Measurements from ENCODE around the gene POC1A. TPM values are rescaled to one million over a fixed set of nuclear protein-coding genes. Genes with fewer than 3 reads are reported as not detected.

The POC1A gene
- total and polyA plus RNA-seq, 2 of the 4 experiments (the other 2 are of a cell fraction): 10.6 to 11.5 TPM

GRCh38 chr3:52144796-52145735, 9.2 kb downstream of the POC1A start:
- Histone ChIP-seq H3K9me3 (ENCODE audit: control insufficient read depth, insufficient read depth, low read length) (no peaks in the 10 kb centered on the region), H3K27ac (ENCODE audit: insufficient read depth, low read length) (no peak overlapping the region), H3K4ac (ENCODE audit: low read depth, low read length) (no peak overlapping the region), H2BK15ac (ENCODE audit: low read depth, low read length) (no peak overlapping the region), H3K79me1 (ENCODE audit: low read depth in 1 of 2, low read length in 2 of 2) (peaks cover 13 to 35% of the 10 kb centered on the region in 2 experiments; a peak in 2 of 4 replicates), H2AFZ (replicated peaks; ENCODE audit: low read length, poor library complexity) (no peak overlapping the region), H3K27me3 (ENCODE audit: control insufficient read depth, insufficient read depth, low read length) (no peaks in the 10 kb centered on the region), H2BK5ac (ENCODE audit: low read depth, low read length, poor library complexity, severe bottlenecking) (no peak overlapping the region), H2AK5ac (ENCODE audit: low read depth, low read length) (no peak overlapping the region), H2AK9ac (replicated peaks; ENCODE audit: low read depth, low read length, poor library complexity) (peak overlapping the region; percentile 46), H4K5ac (ENCODE audit: low read depth, low read length) (no peak overlapping the region), H4K8ac (ENCODE audit: low read depth in 2 of 2, low read length in 2 of 2) (no peak overlapping the region), H4K91ac (ENCODE audit: insufficient read depth, low read depth, low read length) (no peak overlapping the region), H2BK20ac (ENCODE audit: low read depth, low read length) (no peak overlapping the region), H3K18ac (ENCODE audit: low read depth, low read length) (no peak overlapping the region), H3K36me3 (ENCODE audit: control insufficient read depth, insufficient read depth, low read length) (peaks cover 5% of the 10 kb centered on the region), H3K4me2 (ENCODE audit: low read depth, low read length) (no peak overlapping the region), H3K23ac (ENCODE audit: low read depth, low read length) (no peak overlapping the region), H3K4me3 (ENCODE audit: insufficient read depth, low read depth, low read length) (no peak overlapping the region), H3K14ac (replicated peaks; ENCODE audit: low read depth, low read length) (no peak overlapping the region), H3K9me1 (ENCODE audit: insufficient read depth, low read length) (peaks cover 4% of the 10 kb centered on the region; the same call in 1 of the 2 replicates), H3K9ac (ENCODE audit: low read depth, low read length) (no peak overlapping the region), H3K56ac (ENCODE audit: extremely low read depth, insufficient read depth, low read length) (no peak overlapping the region), H4K20me1 (ENCODE audit: insufficient read depth, low read length) (no peaks in the 10 kb centered on the region), H2BK120ac (ENCODE audit: low read depth, low read length) (no peak overlapping the region), H3K4me1 (ENCODE audit: control insufficient read depth, insufficient read depth, low read length) (peaks cover 5% of the 10 kb centered on the region)
- CTCF ChIA-PET: interaction anchor here (1.5 to 1.7 kb wide), 2 partner anchors 141 to 144 kb away, joined by 6 to 13 read pairs; no protein-coding TSS in a partner anchor
- POLR2A ChIA-PET (ENCODE audit: unreplicated experiment): no interaction called here
- no peak for DNase-seq
- TF ChIP-seq CTCF (conservative IDR thresholded peaks at IDR 0.05; ENCODE audit: low read depth, low read length): no peak
- TF ChIP-seq RFX5 (IDR thresholded peaks at IDR 0.05; ENCODE audit: low read depth, low read length): no peak
- TF ChIP-seq NFE2L2 (IDR thresholded peaks at IDR 0.05; ENCODE audit: low read depth, low read length): no peak
- dilution Hi-C loops (cut with HindIII; ENCODE audit: low sequenced_read_pairs, unreplicated experiment): no loop called here
- in situ Hi-C loops (cut with MboI; ENCODE audit: low sequenced_read_pairs): no loop called here
- ATAC-seq (ENCODE audit: low read depth): no peak
- no TSS peak for BruUV-seq (replicated peaks)
- 85% methylated on average over 8 of the region's 11 CpGs; no CpG with 5 or more reads in 1 of the 2 experiments for WGBS, 2 experiments (ENCODE audit: extremely low coverage in 2 of 2, insufficient read length in 1 of 2)
- intact Hi-C loops (cut with micrococcal nuclease): loop anchor here (1.0 to 5.0 kb wide), 3 partner anchors 88 to 203 kb away; partner anchors contain the start of genes DUSP7, PARP3 and RRP9

Data from IMR-90 (cell line).